KMS-11 (cell line): ENCODE results near the gene FBLN1.

Experiments used
- H2AFZ ChIP-seq: fragments of 200-600 bp; sonication (generic); 2 replicates; pipeline ENCODE4 v1.6.1; 2016; ENCODE audit warnings: antibody characterized with exemption, mixed run types, low read depth
- H3K27ac ChIP-seq: fragments of 200-600 bp; sonication (generic); 2 replicates; pipeline ENCODE4 v1.6.1; 2016; ENCODE audit warnings: mild to moderate bottlenecking, mixed run types
- H3K27me3 ChIP-seq: fragments of 200-600 bp; sonication (generic); 2 replicates; pipeline ENCODE4 v1.6.1; 2017; ENCODE audit warnings: mild to moderate bottlenecking, low read depth, mixed run types, moderate library complexity; ENCODE audit not compliant: insufficient read depth
- H3K36me3 ChIP-seq: fragments of 200-600 bp; sonication (generic); 2 replicates; pipeline ENCODE4 v1.6.1; 2017; ENCODE audit warnings: mild to moderate bottlenecking, mixed run types; ENCODE audit not compliant: insufficient read depth
- H3K4me1 ChIP-seq: fragments of 200-600 bp; sonication (generic); 2 replicates; pipeline ENCODE4 v1.6.1; 2016; ENCODE audit warnings: mild to moderate bottlenecking, low read depth, mixed run types; ENCODE audit not compliant: poor library complexity, severe bottlenecking
- H3K4me2 ChIP-seq: fragments of 200-600 bp; sonication (generic); 2 replicates; pipeline ENCODE4 v1.7.0; 2016; ENCODE audit warnings: mild to moderate bottlenecking, mixed run types
- H3K4me3 ChIP-seq: fragments of 200-600 bp; sonication (generic); IDR thresholded peaks from 2 replicates; pipeline ENCODE4 v1.6.1; 2017; ENCODE audit warnings: low read depth, low read length, mixed read lengths; ENCODE audit not compliant: insufficient read depth
- H3K79me2 ChIP-seq: fragments of 200-600 bp; sonication (generic); 2 replicates; pipeline ENCODE4 v1.6.1; 2016; ENCODE audit warnings: low read depth, mixed run types; ENCODE audit not compliant: insufficient read depth
- H3K9ac ChIP-seq: fragments of 200-600 bp; sonication (generic); 2 replicates; pipeline ENCODE4 v1.6.1; 2016; ENCODE audit warnings: mild to moderate bottlenecking, mixed run types
- H4K20me1 ChIP-seq: fragments of 200-600 bp; sonication (generic); 2 replicates; pipeline ENCODE4 v1.6.1; 2016; ENCODE audit warnings: mild to moderate bottlenecking, mixed run types; ENCODE audit not compliant: insufficient read depth
- TF ChIP-seq, protein P1 (sequence below): fragments of 200-600 bp; sonication (generic); conservative IDR thresholded peaks from 2 replicates; pipeline ENCODE4 v1.6.1; 2017; ENCODE audit warnings: low read depth, mild to moderate bottlenecking, antibody characterized with exemption, low read length, moderate library complexity, mixed read lengths

The FBLN1 gene

GRCh38 chr22:45544588-45545170 is 42.0 kb downstream of the FBLN1 start:
- H3K9ac ChIP-seq = no peak overlapping the region
- no peaks in the 10 kb centered on the region for H3K4me1 ChIP-seq
- no peak overlapping the region for H3K4me3 ChIP-seq
- H4K20me1 ChIP-seq = no peaks in the 10 kb centered on the region
- peaks cover 55% of the 10 kb centered on the region for H3K27me3 ChIP-seq
- H3K4me2 ChIP-seq = no peak overlapping the region
- H3K27ac ChIP-seq = no peak overlapping the region
- H3K36me3 ChIP-seq = no peaks in the 10 kb centered on the region
- TF ChIP-seq, protein P1, sequence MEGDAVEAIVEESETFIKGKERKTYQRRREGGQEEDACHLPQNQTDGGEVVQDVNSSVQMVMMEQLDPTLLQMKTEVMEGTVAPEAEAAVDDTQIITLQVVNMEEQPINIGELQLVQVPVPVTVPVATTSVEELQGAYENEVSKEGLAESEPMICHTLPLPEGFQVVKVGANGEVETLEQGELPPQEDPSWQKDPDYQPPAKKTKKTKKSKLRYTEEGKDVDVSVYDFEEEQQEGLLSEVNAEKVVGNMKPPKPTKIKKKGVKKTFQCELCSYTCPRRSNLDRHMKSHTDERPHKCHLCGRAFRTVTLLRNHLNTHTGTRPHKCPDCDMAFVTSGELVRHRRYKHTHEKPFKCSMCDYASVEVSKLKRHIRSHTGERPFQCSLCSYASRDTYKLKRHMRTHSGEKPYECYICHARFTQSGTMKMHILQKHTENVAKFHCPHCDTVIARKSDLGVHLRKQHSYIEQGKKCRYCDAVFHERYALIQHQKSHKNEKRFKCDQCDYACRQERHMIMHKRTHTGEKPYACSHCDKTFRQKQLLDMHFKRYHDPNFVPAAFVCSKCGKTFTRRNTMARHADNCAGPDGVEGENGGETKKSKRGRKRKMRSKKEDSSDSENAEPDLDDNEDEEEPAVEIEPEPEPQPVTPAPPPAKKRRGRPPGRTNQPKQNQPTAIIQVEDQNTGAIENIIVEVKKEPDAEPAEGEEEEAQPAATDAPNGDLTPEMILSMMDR = no peak
- H2AFZ ChIP-seq = no peak overlapping the region
- no peaks in the 10 kb centered on the region for H3K79me2 ChIP-seq

- H3K27ac ChIP-seq = no peak overlapping the region
- peaks cover 38% of the 10 kb centered on the region for H3K27me3 ChIP-seq
- no peak overlapping the region for H2AFZ ChIP-seq
- H3K4me3 ChIP-seq = no peak overlapping the region
- H3K4me2 ChIP-seq = no peak overlapping the region
- no peaks in the 10 kb centered on the region for H4K20me1 ChIP-seq
- no peaks in the 10 kb centered on the region for H3K36me3 ChIP-seq
- H3K4me1 ChIP-seq = no peaks in the 10 kb centered on the region
- TF ChIP-seq, protein P1 = no peak
- H3K9ac ChIP-seq = no peak overlapping the region
- no peaks in the 10 kb centered on the region for H3K79me2 ChIP-seq
Measured at GRCh38 chr22:45546333-45547015, 43.8 kb downstream of the FBLN1 start.

- TF ChIP-seq, protein P1 = no peak
- no peaks in the 10 kb centered on the region for H3K36me3 ChIP-seq
- no peaks in the 10 kb centered on the region for H3K79me2 ChIP-seq
- H3K27me3 ChIP-seq = peaks cover 34% of the 10 kb centered on the region
- H3K4me2 ChIP-seq = no peak overlapping the region
- H2AFZ ChIP-seq = no peak overlapping the region
- no peaks in the 10 kb centered on the region for H4K20me1 ChIP-seq
- H3K4me1 ChIP-seq = no peaks in the 10 kb centered on the region
- H3K9ac ChIP-seq = no peak overlapping the region
- no peak overlapping the region for H3K4me3 ChIP-seq
- H3K27ac ChIP-seq = no peak overlapping the region
Measured at GRCh38 chr22:45547016-45547345, 44.3 kb downstream of the FBLN1 start.

DNA sequence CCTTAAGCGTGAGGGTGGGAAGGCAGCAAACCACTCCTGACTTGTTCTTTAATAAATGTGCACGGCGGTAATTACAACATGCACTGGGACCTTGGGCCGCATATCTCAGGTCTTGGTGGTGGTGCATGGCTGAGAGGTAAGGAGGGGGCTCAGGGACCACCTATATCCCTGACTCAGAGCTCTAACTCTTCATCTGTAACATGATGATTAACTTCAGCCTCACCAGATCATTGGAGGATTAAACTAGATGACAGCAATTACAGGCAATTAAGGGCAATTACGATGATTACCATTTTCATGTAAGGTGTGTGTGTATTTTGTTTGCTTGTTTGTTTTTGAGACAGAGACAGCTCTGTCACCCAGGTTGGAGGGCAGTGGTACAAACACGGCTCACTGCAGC is 45.0 kb downstream of the FBLN1 start:
- no peak overlapping the region for H3K27ac ChIP-seq
- no peak overlapping the region for H3K4me3 ChIP-seq
- H3K27me3 ChIP-seq = peaks cover 28% of the 10 kb centered on the region
- H2AFZ ChIP-seq = no peak overlapping the region
- no peaks in the 10 kb centered on the region for H4K20me1 ChIP-seq
- H3K79me2 ChIP-seq = no peaks in the 10 kb centered on the region
- no peaks in the 10 kb centered on the region for H3K4me1 ChIP-seq
- H3K4me2 ChIP-seq = no peak overlapping the region
- TF ChIP-seq, protein P1 = no peak
- H3K36me3 ChIP-seq = no peaks in the 10 kb centered on the region
- H3K9ac ChIP-seq = no peak overlapping the region
